Right lung (tissue), 5 donors: ENCODE measurements around the gene BTK. TPM values are rescaled to one million over a fixed set of nuclear protein-coding genes. Genes with fewer than 3 reads are reported as not detected.
A peak's percentile ranks its signal among the peaks of the same experiment; 100 is the strongest.

Experiments
- DNase-seq, 2 donors: peaks; one replicate each; pipeline ENCODE4 v3.0.0-alpha.2; 2013
- polyA plus RNA-seq, 5 donors: library from polyadenylated mRNA; unstranded; fragments of 120-200 nt; gene quantifications; one replicate each; pipeline versions ENCODE4 v1.2.1 to v1.2.3, GENCODE V29; 2013; ENCODE audit warnings: inconsistent platforms in 1 of 5, low replicate concordance in 1 of 5; ENCODE audit not compliant: insufficient read length in 5 of 5, insufficient read depth in 1 of 5

The BTK gene
- polyA plus RNA-seq, 5 donors, result 3.7 to 6.0 (median 4.2) TPM

GRCh38 chrX:101394372-101394771, 8.4 kb upstream of the BTK start:
- DNase-seq, result no peak

GRCh38 chrX:101393530-101394305, 7.7 kb upstream of the BTK start:
- DNase-seq, result no peak

- no peak for DNase-seq
Measured at GRCh38 chrX:101391831-101392230, 5.8 kb upstream of the BTK start.

- peak; percentile 83 to 85 for DNase-seq
Measured at GRCh38 chrX:101390664-101391525, 4.9 kb upstream of the BTK start, which contains the start of gene RPL36A. Gene RPL36A (plus strand): TSS chrX:101391011. CDS start chrX:101391044, 33 bp downstream.

- no peak for DNase-seq
Measured at GRCh38 chrX:101388604-101389003, 2.6 kb upstream of the BTK start.

GRCh38 chrX:101386542-101386885, 523 bp upstream of the BTK start:
- no peak for DNase-seq

- no peak for DNase-seq
Measured at GRCh38 chrX:101385026-101385684, 836 bp downstream of the BTK start.

GRCh38 chrX:101383679-101384205, 2.2 kb downstream of the BTK start:
- DNase-seq, result no peak

- DNase-seq, result no peak
Measured at GRCh38 chrX:101377547-101377946, 8.4 kb downstream of the BTK start.

GRCh38 chrX:101370888-101371504, 15.0 kb downstream of the BTK start:
- no peak for DNase-seq

GRCh38 chrX:101369687-101370086, 16.3 kb downstream of the BTK start:
- DNase-seq, result no peak

GRCh38 chrX:101368800-101369199, 17.2 kb downstream of the BTK start:
- DNase-seq, result no peak

- no peak for DNase-seq
Measured at GRCh38 chrX:101365301-101365795, 20.6 kb downstream of the BTK start.

- DNase-seq, result no peak
Measured at GRCh38 chrX:101362757-101363156, 23.2 kb downstream of the BTK start.

GRCh38 chrX:101362116-101362515, 23.9 kb downstream of the BTK start:
- DNase-seq, result no peak

- DNase-seq, result no peak
Measured at GRCh38 chrX:101360390-101360789, 25.6 kb downstream of the BTK start.

GRCh38 chrX:101359966-101360365, 26.0 kb downstream of the BTK start:
- no peak for DNase-seq

GRCh38 chrX:101357166-101357795, 28.7 kb downstream of the BTK start:
- no peak for DNase-seq

GRCh38 chrX:101349193-101349562, 36.8 kb downstream of the BTK start:
- no peak for DNase-seq

- DNase-seq, result peak; percentile 65 to 74
Measured at GRCh38 chrX:101348452-101349192, 37.4 kb downstream of the BTK start, which contains the start of gene TIMM8A. Gene TIMM8A (minus strand): TSS chrX:101348742. CDS start chrX:101348664, 78 bp downstream.
